Ascending aorta (tissue), 2 donors: ENCODE results near the gene PANK3. TPM values are rescaled to one million over a fixed set of nuclear protein-coding genes. Genes with fewer than 3 reads are reported as not detected.

ENCODE experiments used
- DNase-seq, 2 donors: peaks; one replicate each; pipeline ENCODE4 v3.0.0-alpha.2; 2019; ENCODE audit warnings: low spot score in 2 of 2
- H3K27ac ChIP-seq, 2 donors: fragments of 200-600 bp; sonication (generic); one replicate each; pipeline ENCODE4 v1.5.1; 2016 to 2017; ENCODE audit warnings: mild to moderate bottlenecking in 1 of 2
- H3K27me3 ChIP-seq: fragments of 200-600 bp; sonication (generic); one replicate; pipeline ENCODE4 v1.5.1; 2017
- H3K36me3 ChIP-seq, 2 donors: fragments of 200-600 bp; sonication (generic); one replicate each; pipeline ENCODE4 v1.5.1; 2016
- H3K4me1 ChIP-seq, 2 donors: fragments of 200-600 bp; sonication (generic); one replicate each; pipeline ENCODE4 v1.5.1; 2016 to 2017; ENCODE audit warnings: mild to moderate bottlenecking in 1 of 2
- H3K4me3 ChIP-seq, 2 donors: fragments of 200-600 bp; sonication (generic); one replicate each; pipeline ENCODE4 v1.5.1; 2016 to 2017; ENCODE audit warnings: mild to moderate bottlenecking in 1 of 2
- H3K9me3 ChIP-seq, 2 donors: fragments of 200-600 bp; sonication (generic); one replicate each; pipeline ENCODE4 v1.5.1; 2016
- intact Hi-C: fragments of 100-400 bp; cut with DNase I; formaldehyde crosslinking; loops from one replicate; pipeline ENCODE4 v1.15.1; 2023
- total RNA-seq: library from RNA; depleted of rRNA; stranded (reverse); fragments of >200 nt; gene quantifications from one replicate; pipeline ENCODE4 v1.1.0, GENCODE V29; 2016
- TF ChIP-seq, protein P1 (sequence below), 3 experiments: fragments of 200-600 bp in 2 of 3; fragments of 450-650 bp in 1 of 3; sonication (generic) in 2 of 3; IDR thresholded peaks; one replicate each; pipeline ENCODE4 v1.5.1; 2016 to 2019; ENCODE audit warnings: antibody characterized with exemption in 3 of 3, mild to moderate bottlenecking in 1 of 3, moderate library complexity in 1 of 3

PANK3 gene
- total RNA-seq, 1 donor from 2014 or later, result 20.9 TPM

- H3K4me3 ChIP-seq, result peak overlapping the region; percentile 39 to 66
- H3K27me3 ChIP-seq, result peaks cover 4% of the 10 kb centered on the region
- no peaks in the 10 kb centered on the region for H3K36me3 ChIP-seq
- no peaks in the 10 kb centered on the region for H3K4me1 ChIP-seq
- TF ChIP-seq, protein P1, sequence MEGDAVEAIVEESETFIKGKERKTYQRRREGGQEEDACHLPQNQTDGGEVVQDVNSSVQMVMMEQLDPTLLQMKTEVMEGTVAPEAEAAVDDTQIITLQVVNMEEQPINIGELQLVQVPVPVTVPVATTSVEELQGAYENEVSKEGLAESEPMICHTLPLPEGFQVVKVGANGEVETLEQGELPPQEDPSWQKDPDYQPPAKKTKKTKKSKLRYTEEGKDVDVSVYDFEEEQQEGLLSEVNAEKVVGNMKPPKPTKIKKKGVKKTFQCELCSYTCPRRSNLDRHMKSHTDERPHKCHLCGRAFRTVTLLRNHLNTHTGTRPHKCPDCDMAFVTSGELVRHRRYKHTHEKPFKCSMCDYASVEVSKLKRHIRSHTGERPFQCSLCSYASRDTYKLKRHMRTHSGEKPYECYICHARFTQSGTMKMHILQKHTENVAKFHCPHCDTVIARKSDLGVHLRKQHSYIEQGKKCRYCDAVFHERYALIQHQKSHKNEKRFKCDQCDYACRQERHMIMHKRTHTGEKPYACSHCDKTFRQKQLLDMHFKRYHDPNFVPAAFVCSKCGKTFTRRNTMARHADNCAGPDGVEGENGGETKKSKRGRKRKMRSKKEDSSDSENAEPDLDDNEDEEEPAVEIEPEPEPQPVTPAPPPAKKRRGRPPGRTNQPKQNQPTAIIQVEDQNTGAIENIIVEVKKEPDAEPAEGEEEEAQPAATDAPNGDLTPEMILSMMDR (IDR thresholded peaks at IDR 0.05), result no peak
- intact Hi-C loops, result no loop called here
- no peak for DNase-seq
- no peak overlapping the region for H3K27ac ChIP-seq
- no peaks in the 10 kb centered on the region for H3K9me3 ChIP-seq
Measured at GRCh38 chr5:168529374-168530234, 49.6 kb downstream of the PANK3 start.

DNA sequence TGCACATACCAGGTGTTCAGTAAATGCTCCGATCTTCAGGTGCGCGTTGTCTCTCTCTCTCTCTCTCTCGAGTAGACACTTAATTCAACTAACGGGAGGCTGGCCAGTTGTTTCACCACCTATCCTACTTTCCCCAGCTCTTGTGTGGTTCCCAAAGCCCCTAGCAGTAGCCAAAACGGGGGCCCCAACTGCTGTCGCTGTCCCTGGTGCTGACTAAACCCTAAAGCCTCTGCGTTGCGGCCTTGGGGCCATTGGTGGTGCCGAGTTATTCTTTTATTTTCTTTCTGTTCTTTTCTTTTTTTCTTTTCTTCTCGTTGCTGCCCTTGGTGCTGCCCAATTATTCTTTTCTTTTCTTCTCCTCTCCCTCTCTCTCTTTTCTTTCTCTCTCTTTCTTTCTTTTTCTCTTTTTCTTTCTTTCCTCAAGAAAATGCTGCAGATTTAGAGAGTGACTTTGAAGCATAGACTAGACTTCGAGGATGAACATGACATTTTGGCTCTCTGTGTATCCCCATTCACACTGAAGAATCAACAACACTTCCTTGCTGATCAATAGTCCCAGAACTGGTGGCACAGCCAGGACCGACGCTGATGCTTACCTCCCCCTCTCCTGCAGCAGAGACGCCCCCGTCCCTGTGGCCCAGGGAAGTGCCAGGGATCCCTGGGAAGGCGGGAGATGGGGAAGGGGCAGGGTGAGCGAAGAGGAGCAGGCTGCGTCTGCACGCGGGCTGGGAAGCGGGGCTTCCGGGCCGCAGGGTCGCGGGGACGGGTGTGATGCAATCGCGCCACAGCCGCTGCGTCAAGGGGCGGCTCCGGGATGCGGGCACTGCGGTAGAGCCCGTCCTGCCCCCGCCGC, 50.4 kb downstream of the PANK3 start, which contains the start of gene FBLL1:
TSS of gene FBLL1 (plus strand) at position 785 of the 853 bp plus-strand sequence. CDS start 200 bp downstream, outside the sequence.
- Histone ChIP-seq H3K36me3 (no peaks in the 10 kb centered on the region), H3K4me1 (no peaks in the 10 kb centered on the region), H3K27me3 (peaks cover 4% of the 10 kb centered on the region), H3K27ac (no peak within 1 kb of the TSS), H3K4me3 (peak within 1 kb of the TSS; percentile 39 to 66), H3K9me3 (no peaks in the 10 kb centered on the region)
- no peak for DNase-seq
- intact Hi-C loops, result no loop called here
- TF ChIP-seq, protein P1 (IDR thresholded peaks at IDR 0.05), result no peak

GRCh38 chr5:168527756-168528295, 51.3 kb downstream of the PANK3 start:
- DNase-seq, result no peak
- TF ChIP-seq, protein P1 (IDR thresholded peaks at IDR 0.05), result no peak
- no peaks in the 10 kb centered on the region for H3K4me1 ChIP-seq
- intact Hi-C loops, result no loop called here
- peaks cover 0 to 7% of the 10 kb centered on the region in 2 donors for H3K36me3 ChIP-seq
- no peak overlapping the region for H3K27ac ChIP-seq
- peaks cover 4% of the 10 kb centered on the region for H3K27me3 ChIP-seq
- no peak overlapping the region for H3K4me3 ChIP-seq
- H3K9me3 ChIP-seq, result no peaks in the 10 kb centered on the region

GRCh38 chr5:168525856-168526255, 53.3 kb downstream of the PANK3 start:
- DNase-seq, result no peak
- H3K36me3 ChIP-seq, result peaks cover 0 to 7% of the 10 kb centered on the region in 2 donors
- intact Hi-C loops, result no loop called here
- H3K27ac ChIP-seq, result no peak overlapping the region
- H3K4me1 ChIP-seq, result no peaks in the 10 kb centered on the region
- TF ChIP-seq, protein P1 (IDR thresholded peaks at IDR 0.05), result no peak
- H3K9me3 ChIP-seq, result no peaks in the 10 kb centered on the region
- H3K4me3 ChIP-seq, result no peak overlapping the region
- H3K27me3 ChIP-seq, result peaks cover 4% of the 10 kb centered on the region

- peaks cover 89 to 94% of the 10 kb centered on the region in 2 donors for H3K36me3 ChIP-seq
Measured at GRCh38 chr5:168513861-168514428, 65.2 kb downstream of the PANK3 start.

More at GRCh38 chr5:168513861-168514428, 65.2 kb downstream of the PANK3 start:
- no peak for DNase-seq
- H3K4me1 ChIP-seq, result no peaks in the 10 kb centered on the region
- H3K4me3 ChIP-seq, result no peak overlapping the region
- no peaks in the 10 kb centered on the region for H3K9me3 ChIP-seq
- H3K27me3 ChIP-seq, result no peaks in the 10 kb centered on the region
- no peak overlapping the region for H3K27ac ChIP-seq
- intact Hi-C loops, result no loop called here
- TF ChIP-seq, protein P1 (IDR thresholded peaks at IDR 0.05), result no peak
